ENCODE measurements around the gene LHX3. TPM values are rescaled to one million over a fixed set of nuclear protein-coding genes. Genes with fewer than 3 reads are reported as not detected.

Gene LHX3
- total and polyA plus RNA-seq, 12 donors: not detected

- no peak overlapping the region for H3K4me3 ChIP-seq
- DNase-seq: no peak
- H3K9me3 ChIP-seq (replicated peaks in 1 of 3): no peaks in the 10 kb centered on the region
- H3K4me1 ChIP-seq (replicated peaks in 1 of 2): no peaks in the 10 kb centered on the region
- H3K36me3 ChIP-seq (replicated peaks in 1 of 2): peaks cover 0 to 6% of the 10 kb centered on the region in 2 donors
- no peaks in the 10 kb centered on the region for H3K27me3 ChIP-seq
- TF ChIP-seq, protein P1, sequence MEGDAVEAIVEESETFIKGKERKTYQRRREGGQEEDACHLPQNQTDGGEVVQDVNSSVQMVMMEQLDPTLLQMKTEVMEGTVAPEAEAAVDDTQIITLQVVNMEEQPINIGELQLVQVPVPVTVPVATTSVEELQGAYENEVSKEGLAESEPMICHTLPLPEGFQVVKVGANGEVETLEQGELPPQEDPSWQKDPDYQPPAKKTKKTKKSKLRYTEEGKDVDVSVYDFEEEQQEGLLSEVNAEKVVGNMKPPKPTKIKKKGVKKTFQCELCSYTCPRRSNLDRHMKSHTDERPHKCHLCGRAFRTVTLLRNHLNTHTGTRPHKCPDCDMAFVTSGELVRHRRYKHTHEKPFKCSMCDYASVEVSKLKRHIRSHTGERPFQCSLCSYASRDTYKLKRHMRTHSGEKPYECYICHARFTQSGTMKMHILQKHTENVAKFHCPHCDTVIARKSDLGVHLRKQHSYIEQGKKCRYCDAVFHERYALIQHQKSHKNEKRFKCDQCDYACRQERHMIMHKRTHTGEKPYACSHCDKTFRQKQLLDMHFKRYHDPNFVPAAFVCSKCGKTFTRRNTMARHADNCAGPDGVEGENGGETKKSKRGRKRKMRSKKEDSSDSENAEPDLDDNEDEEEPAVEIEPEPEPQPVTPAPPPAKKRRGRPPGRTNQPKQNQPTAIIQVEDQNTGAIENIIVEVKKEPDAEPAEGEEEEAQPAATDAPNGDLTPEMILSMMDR (IDR thresholded peaks at IDR 0.05): no peak
- TF ChIP-seq POLR2A (IDR thresholded peaks at IDR 0.05): no peak
- WGBS, 4 donors: 77 to 89% (median 84%) methylated on average over 13 to 15 of the region's 15 CpGs
- intact Hi-C loops (cut with DNase I): no loop called here
- no peak overlapping the region for H3K27ac ChIP-seq
Measured at GRCh38 chr9:136233411-136233810, 28.5 kb upstream of the LHX3 start.

GRCh38 chr9:136232969-136233368, 28.0 kb upstream of the LHX3 start:
- H3K4me1 ChIP-seq (replicated peaks in 1 of 2): no peaks in the 10 kb centered on the region
- no peaks in the 10 kb centered on the region for H3K27me3 ChIP-seq
- intact Hi-C loops (cut with DNase I): no loop called here
- no peak for DNase-seq
- peaks cover 0 to 6% of the 10 kb centered on the region in 2 donors for H3K36me3 ChIP-seq (replicated peaks in 1 of 2)
- H3K9me3 ChIP-seq (replicated peaks in 1 of 3): no peaks in the 10 kb centered on the region
- 71 to 74% (median 72%) methylated on average over 8 to 10 of the region's 10 CpGs for WGBS, 4 donors
- H3K27ac ChIP-seq: no peak overlapping the region
- TF ChIP-seq, protein P1 (IDR thresholded peaks at IDR 0.05): no peak
- no peak for TF ChIP-seq POLR2A (IDR thresholded peaks at IDR 0.05)
- H3K4me3 ChIP-seq: no peak overlapping the region

DNA sequence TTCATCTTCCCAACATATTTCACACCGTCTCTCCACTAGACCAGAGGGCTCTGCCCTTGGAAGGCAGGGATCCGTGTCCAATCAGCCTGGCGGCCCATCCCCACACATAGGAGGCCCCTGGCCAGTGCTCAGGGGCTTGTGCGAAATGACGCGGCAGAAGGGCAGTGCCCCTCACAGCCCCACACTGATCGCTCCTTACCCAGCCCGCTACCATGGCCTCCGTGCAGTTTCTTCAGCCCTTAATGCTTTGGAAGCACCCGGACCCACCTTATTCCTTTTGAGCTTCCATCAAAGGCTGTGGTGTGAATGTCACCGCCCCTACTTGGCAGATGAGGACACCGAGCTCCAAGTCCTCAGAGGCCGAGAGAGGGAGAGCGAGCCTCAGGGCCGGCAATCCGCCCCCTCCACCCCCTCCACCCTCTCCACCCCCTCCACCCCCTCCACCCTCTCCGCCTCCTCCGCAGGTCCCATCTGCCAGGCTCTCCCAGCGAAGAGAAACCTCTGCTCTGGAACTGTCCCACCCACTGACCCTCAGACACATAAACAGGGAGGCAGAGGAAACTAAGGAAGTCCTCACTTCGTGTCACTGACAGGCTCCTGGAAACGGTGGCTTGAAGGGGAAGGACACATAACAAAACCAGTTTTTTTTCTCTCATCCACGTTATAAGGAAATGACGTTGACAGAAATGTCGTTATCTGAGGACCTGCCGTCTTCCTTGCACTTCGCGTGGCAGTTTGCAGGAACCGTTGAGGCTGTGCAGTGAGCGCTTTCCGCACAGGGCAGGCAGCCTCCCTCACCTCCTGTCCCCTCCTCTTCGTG, 26.8 kb upstream of the LHX3 start:
- no peak overlapping the region for H3K4me3 ChIP-seq
- DNase-seq: no peak
- peaks cover 0 to 6% of the 10 kb centered on the region in 2 donors for H3K36me3 ChIP-seq (replicated peaks in 1 of 2)
- H3K27ac ChIP-seq: peak overlapping the region in 1 of 5 donors; percentile 26
- intact Hi-C loops (cut with DNase I): no loop called here
- 74 to 87% (median 80%) methylated on average over 27 to 31 of the region's 31 CpGs for WGBS, 4 donors
- H3K27me3 ChIP-seq: no peaks in the 10 kb centered on the region
- H3K9me3 ChIP-seq (replicated peaks in 1 of 3): no peaks in the 10 kb centered on the region
- TF ChIP-seq POLR2A (IDR thresholded peaks at IDR 0.05): no peak
- TF ChIP-seq, protein P1 (IDR thresholded peaks at IDR 0.05): no peak
- H3K4me1 ChIP-seq (replicated peaks in 1 of 2): no peaks in the 10 kb centered on the region

GRCh38 chr9:136230773-136231172, 25.8 kb upstream of the LHX3 start:
- TF ChIP-seq POLR2A (IDR thresholded peaks at IDR 0.05): no peak
- TF ChIP-seq, protein P1 (IDR thresholded peaks at IDR 0.05): no peak
- H3K36me3 ChIP-seq (replicated peaks in 1 of 2): peaks cover 0 to 6% of the 10 kb centered on the region in 2 donors
- no peaks in the 10 kb centered on the region for H3K27me3 ChIP-seq
- WGBS, 4 donors: 91 to 97% (median 96%) methylated on average over 9 of the region's 9 CpGs
- H3K4me3 ChIP-seq: no peak overlapping the region
- no peaks in the 10 kb centered on the region for H3K4me1 ChIP-seq (replicated peaks in 1 of 2)
- H3K9me3 ChIP-seq (replicated peaks in 1 of 3): no peaks in the 10 kb centered on the region
- H3K27ac ChIP-seq: no peak overlapping the region
- DNase-seq: no peak
- intact Hi-C loops (cut with DNase I): no loop called here
